Hippocampal formation (tissue), 2 donors: ENCODE measurements around the gene XXYLT1.
"Not testable (repeated sequence)": the region's sequence is repeated elsewhere in the genome, so short reads cannot be mapped to it uniquely, and the experiment has no call there.

ENCODE experiments used
- DNase-seq, 2 donors: peaks; one replicate each; lab custom pipeline; 2025; lab: John Stamatoyannopoulos, UW

XXYLT1 gene

DNA sequence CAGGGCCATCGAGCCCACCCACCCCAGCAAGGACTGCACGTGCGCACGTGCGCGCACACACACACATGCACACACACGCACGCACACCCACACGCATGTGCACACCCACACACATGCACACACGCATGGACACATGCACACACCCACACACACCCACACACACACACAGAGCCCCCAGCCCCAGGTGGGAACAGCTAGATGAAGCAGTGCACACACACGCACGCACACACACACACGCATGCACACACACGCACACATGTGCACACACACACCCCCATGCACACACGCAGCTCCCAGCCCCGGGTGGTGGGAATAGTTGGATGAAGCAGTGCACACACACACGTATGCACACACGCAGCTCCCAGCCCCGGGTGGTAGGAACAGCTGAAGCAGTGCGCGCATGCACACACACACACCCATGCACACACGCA lies 158.6 kb downstream of the XXYLT1 start:
- no peak for DNase-seq

- DNase-seq, result no peak
Measured at GRCh38 chr3:195111766-195112165, 159.2 kb downstream of the XXYLT1 start.

DNA sequence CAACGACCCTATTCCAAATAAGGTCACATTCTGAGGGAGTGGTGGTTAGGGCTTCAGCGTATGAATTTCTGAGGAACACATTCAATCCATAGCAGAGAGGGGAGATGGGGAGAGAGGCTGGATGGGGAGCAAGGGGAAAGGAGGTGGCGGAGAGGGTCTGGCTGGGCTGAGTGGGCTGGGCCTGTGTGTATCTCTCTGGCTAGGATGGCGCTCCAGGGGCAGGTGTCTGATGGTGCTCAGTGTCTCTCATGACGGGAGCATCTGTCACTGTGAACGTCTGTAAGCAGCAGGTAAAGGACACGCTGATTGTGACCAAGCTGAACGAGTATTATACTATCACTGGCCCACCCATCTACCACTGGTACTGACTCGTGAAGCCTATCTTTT lies 159.6 kb downstream of the XXYLT1 start:
- DNase-seq, result no peak

DNA sequence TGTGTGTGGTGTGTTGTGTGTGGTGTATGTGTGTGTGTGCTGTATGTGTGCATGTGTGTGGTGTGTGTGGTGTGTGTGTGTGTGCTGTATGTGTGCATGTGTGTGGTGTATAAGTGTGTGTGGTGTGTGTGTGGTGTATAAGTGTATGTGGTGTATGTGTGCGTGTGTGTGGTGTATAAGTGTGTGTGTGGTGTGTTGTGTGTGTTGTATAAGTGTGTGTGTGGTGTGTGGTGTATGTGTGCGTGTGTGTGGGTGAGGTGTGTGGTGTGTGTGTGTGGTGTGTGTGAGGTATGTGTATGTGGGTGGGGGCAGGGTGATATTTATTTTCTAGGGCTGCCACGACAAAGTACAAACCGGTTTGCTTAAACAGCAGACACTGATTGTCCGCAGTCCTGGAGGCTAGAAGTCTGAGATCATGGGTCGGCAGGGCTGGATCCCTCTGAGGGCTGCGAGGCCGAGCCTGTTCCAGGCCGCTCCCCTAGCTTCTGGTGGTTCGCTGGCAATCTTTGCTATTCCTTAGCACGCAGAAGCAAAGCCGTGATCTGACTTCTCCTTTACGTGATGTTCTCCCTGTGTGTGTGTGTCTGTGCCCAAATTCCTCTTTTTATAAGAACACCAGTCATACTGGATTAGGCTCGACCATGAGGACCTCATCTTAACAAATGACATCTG lies 160.2 kb downstream of the XXYLT1 start:
- DNase-seq, result no peak

- no peak for DNase-seq
Measured at GRCh38 chr3:195109098-195109657, 161.8 kb downstream of the XXYLT1 start.

DNA sequence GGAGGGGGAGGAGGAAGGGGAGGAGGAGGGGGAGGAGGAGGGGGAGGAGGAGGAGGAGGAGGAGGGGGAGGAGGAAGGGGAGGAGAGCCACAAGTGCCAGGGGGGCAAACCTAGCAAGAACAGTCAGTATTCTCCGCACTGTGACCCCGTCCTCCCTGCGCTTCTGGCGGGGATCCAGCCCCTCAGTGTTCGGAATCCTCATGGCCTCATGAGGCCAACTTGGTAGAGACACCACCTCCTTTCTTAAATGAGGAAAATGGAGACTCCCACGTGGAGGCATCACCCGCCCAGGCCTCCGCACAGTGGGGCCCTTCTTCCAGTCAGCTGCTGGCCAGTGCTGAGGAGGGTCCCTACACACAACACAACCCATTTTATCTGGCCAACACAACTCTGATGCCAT lies 163.4 kb downstream of the XXYLT1 start:
- no peak for DNase-seq

DNA sequence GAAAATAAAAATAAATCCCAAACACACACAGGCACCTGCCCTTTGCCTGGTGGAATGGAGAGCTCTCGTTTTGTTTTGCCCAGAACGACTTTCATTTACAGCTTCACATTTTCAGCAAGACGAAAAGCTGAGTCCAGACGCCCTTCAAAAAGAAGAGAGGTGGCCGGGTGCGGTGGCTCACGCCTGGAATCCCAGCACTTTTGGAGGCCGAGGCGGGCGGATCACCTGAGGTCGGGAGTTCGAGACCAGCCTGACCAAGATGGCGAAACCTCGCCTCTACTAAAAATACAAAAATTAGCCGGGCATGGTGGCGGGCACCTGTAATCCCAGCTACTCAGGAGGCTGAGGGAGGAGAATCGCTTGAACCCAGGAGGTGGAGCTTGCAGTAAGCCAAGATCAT lies 163.9 kb downstream of the XXYLT1 start:
- not testable (repeated sequence) for DNase-seq

GRCh38 chr3:195106418-195106906 lies 164.5 kb downstream of the XXYLT1 start:
- DNase-seq, result peak in 1 of 2 donors; percentile 29

DNA sequence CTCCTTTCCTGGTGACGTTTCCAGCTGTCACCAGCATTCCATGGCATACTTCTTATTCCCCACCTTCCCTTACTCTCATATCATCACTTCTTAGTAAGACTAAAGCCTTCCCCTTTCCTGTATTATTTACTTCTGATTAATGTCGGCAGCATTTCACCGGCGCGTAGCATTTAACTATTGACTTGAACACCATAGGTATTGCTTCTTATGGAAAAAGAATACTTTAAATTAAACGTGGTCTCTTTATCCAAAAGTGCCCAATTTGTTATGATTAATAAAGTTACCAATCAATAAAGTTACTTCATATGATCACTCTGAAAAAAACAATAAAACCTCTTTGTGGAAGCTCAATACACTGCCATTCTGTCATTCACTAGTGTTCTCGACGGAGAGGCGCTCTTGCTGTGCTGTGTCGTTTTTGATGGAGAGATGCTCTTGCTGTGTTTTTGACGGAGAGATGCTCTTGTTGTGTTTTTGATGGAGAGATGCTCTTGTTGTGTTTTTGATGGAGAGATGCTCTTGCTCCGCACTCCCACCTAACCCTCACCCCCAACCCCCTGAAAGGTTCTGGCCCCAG lies 165.0 kb downstream of the XXYLT1 start:
- DNase-seq, result no peak

GRCh38 chr3:195105389-195105788 lies 165.6 kb downstream of the XXYLT1 start:
- no peak for DNase-seq

- DNase-seq, result no peak
Measured at GRCh38 chr3:195104340-195104739, 166.6 kb downstream of the XXYLT1 start.

DNA sequence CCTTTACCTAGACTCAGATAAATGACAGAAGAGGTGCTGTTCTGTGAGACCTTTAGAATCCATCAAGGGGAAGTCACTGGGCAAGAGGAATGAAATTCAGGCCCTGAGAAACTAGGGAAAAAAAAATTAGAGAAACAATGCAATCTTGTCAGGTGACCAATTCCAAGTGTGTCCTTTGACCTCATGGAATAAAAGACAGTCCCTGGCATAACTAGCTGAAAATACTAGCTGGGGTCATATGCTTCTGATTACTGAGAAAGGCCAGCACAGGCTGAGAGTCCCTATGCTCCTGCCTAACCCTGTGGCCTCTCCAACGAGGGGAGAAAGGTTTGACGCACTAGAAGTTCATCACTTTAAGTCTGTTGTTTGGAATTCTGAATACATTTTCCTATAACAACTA lies 167.3 kb downstream of the XXYLT1 start:
- DNase-seq, result no peak

- DNase-seq, result no peak
Measured at GRCh38 chr3:195102609-195103467, 168.1 kb downstream of the XXYLT1 start.

- DNase-seq, result no peak
Measured at GRCh38 chr3:195101927-195102608, 168.9 kb downstream of the XXYLT1 start.

- DNase-seq, result no peak
Measured at GRCh38 chr3:195101001-195101583, 169.9 kb downstream of the XXYLT1 start.

GRCh38 chr3:195099951-195100785 lies 170.8 kb downstream of the XXYLT1 start:
- DNase-seq, result no peak

DNA sequence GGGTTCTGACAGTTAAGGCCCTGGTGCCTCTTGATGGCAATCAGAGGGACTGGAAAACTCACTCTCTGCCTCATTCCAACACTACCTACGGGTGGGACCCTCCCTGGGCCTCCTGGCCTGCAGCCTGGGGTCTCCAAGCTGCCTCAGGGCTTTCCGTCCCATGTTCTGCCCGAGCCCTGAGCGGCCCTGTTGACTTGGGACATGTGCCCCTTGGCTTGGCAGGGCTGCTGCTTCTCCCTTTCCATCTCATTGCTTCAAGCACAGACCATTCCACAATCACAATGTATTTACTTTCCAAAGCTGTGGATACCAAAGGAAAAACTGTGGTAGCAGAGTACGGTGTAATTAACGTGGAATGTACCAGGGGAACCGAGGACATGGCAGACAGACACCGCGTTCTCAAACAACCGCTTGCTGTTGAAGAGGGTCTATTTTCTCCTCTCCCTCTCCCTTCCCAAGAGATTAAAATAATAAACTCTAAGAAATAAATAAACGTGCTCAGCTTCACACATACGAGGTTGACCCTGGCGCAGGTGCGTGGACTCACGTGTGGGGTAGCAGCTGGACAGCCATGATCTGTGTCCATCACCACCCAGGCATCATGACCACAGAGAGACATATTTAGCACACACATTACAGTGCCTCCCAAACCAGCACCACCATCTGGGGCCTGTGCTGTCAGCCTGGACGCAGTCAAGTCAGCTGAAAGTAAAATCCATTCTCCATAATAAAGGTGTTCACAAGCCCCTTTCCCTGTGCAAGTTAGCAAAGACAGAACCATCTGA lies 172.0 kb downstream of the XXYLT1 start:
- no peak for DNase-seq

DNA sequence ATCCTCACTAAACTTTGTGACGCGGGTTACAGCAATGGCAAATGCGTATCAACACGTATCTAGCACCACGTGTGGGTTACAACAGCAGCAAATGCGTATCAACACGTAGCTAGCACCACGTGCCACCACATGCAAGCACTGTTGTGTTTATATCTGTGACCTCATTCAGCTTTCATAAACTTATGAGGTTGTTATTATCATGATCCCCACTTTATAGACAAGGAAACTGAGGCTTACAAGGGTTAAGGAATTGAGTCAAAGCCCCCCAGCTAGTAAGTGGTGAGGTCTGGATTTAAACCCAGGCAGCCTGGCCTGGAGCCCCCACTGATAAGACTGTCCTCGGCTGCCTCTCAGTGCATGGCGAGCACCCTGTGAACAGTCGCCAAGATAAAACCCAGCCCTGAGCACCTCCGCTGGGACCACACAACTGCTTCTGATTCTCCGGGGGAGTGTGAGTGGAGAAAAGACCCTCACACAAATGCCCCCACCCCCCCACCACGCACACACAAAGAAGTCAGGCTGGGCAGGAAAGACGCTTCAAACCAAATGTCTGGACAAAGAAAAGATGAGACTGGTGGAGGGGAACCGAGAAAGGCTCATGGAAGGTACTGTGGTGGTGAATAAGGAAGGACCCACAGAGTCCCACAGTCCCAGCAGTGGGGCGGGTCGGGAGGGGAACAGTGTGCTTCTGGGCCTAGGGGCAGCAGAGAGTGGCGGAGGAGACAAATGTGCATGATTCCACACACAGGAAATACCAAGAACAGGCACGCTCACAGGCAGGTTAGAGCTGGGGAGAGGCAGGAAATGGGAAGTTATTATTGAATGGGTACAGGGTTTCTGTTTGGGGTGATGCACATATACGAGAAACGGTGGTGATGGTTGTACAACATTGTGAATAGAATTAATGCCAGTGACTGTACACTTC lies 173.4 kb downstream of the XXYLT1 start:
- DNase-seq, result no peak
